Measurements from ENCODE around the gene ARID3A. TPM values are rescaled to one million over a fixed set of nuclear protein-coding genes. Genes with fewer than 3 reads are reported as not detected.
A peak's percentile ranks its signal among the peaks of the same experiment; 100 is the strongest.

The ARID3A gene
- total RNA-seq, 1 donor from 2014 or later, result 83.0 TPM

GRCh38 chr19:958967-959855 lies 33.4 kb downstream of the ARID3A start:
- Mint-ChIP-seq H3K4me3 (peak overlapping the region; percentile 80), H3K27me3 (no peaks in the 10 kb centered on the region), H3K9me3 (no peaks in the 10 kb centered on the region), H3K4me1 (ENCODE audit: unreplicated experiment) (peaks cover 20% of the 10 kb centered on the region), H3K36me3 (peaks cover 10% of the 10 kb centered on the region), H3K27ac (peak overlapping the region; percentile 98)
- DNase-seq (ENCODE audit: extremely low spot score, unreplicated experiment), result no peak
- TF ChIP-seq CTCF (conservative IDR thresholded peaks at IDR 0.05), result no peak

GRCh38 chr19:960020-960419 lies 34.2 kb downstream of the ARID3A start:
- peak; percentile 19 for TF ChIP-seq CTCF (conservative IDR thresholded peaks at IDR 0.05)
- Mint-ChIP-seq H3K36me3 (peaks cover 11% of the 10 kb centered on the region), H3K4me1 (ENCODE audit: unreplicated experiment) (peaks cover 20% of the 10 kb centered on the region), H3K4me3 (peak overlapping the region; percentile 59), H3K9me3 (no peaks in the 10 kb centered on the region), H3K27ac (peak overlapping the region; percentile 34), H3K27me3 (no peaks in the 10 kb centered on the region)
- DNase-seq (ENCODE audit: extremely low spot score, unreplicated experiment), result no peak

- Mint-ChIP-seq H3K9me3 (no peaks in the 10 kb centered on the region), H3K27ac (peak overlapping the region; percentile 34)
Observed at GRCh38 chr19:960601-960938, 34.7 kb downstream of the ARID3A start.

GRCh38 chr19:961866-962620 lies 36.2 kb downstream of the ARID3A start:
- peak overlapping the region; percentile 75 for H3K4me3 Mint-ChIP-seq
- peaks cover 17% of the 10 kb centered on the region for H3K4me1 Mint-ChIP-seq (ENCODE audit: unreplicated experiment)
- H3K27ac Mint-ChIP-seq, result peak overlapping the region; percentile 98
- no peaks in the 10 kb centered on the region for H3K27me3 Mint-ChIP-seq
- H3K9me3 Mint-ChIP-seq, result no peaks in the 10 kb centered on the region
- no peak for DNase-seq (ENCODE audit: extremely low spot score, unreplicated experiment)
- H3K36me3 Mint-ChIP-seq, result peaks cover 15% of the 10 kb centered on the region
- TF ChIP-seq CTCF (conservative IDR thresholded peaks at IDR 0.05), result no peak

More at GRCh38 chr19:960601-960938, 34.7 kb downstream of the ARID3A start:
- DNase-seq (ENCODE audit: extremely low spot score, unreplicated experiment), result no peak
- H3K27me3 Mint-ChIP-seq, result no peaks in the 10 kb centered on the region
- H3K36me3 Mint-ChIP-seq, result peaks cover 15% of the 10 kb centered on the region
- peaks cover 23% of the 10 kb centered on the region for H3K4me1 Mint-ChIP-seq (ENCODE audit: unreplicated experiment)
- TF ChIP-seq CTCF (conservative IDR thresholded peaks at IDR 0.05), result no peak
- H3K4me3 Mint-ChIP-seq, result peak overlapping the region; percentile 31

GRCh38 chr19:962683-963400 lies 37.0 kb downstream of the ARID3A start:
- Mint-ChIP-seq H3K36me3 (peaks cover 19% of the 10 kb centered on the region), H3K4me3 (peak overlapping the region; percentile 51), H3K27ac (peak overlapping the region; percentile 98), H3K27me3 (no peaks in the 10 kb centered on the region), H3K9me3 (no peaks in the 10 kb centered on the region), H3K4me1 (ENCODE audit: unreplicated experiment) (peaks cover 17% of the 10 kb centered on the region)
- DNase-seq (ENCODE audit: extremely low spot score, unreplicated experiment), result no peak
- no peak for TF ChIP-seq CTCF (conservative IDR thresholded peaks at IDR 0.05)

All from type B pancreatic cell (in vitro differentiated cells).